HG03457 (cell line): ENCODE data around the gene SOX5.
"Not testable (repeated sequence)": the region's sequence is repeated elsewhere in the genome, so short reads cannot be mapped to it uniquely, and the experiment has no call there.

Experiments used
- ATAC-seq: cut with Tn5 transposase; IDR thresholded peaks from one replicate; pipeline ENCODE4 v1.9.1; 2021; ENCODE audit warnings: moderate number of reproducible peaks; ENCODE audit not compliant: unreplicated experiment

Gene SOX5

DNA sequence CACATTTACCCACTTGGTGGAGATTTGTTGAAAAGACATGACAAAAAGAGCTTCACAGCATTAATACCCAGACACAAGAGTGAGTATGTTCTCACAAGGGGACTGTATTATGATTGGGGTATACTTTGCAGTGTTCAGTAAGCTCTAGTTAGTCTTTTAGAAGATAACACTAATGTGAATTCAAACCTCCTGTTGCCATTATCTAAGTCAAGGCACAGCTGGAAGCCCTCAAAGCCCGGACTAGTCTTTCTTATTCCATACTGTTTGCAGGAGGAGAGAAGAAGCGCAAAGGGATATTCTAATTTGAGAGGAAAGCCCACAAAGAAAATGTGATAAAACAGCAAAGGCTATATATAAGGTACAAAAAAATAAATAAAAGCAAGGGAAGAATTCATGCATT, 445.9 kb downstream of the SOX5 start:
- no peak for ATAC-seq

DNA sequence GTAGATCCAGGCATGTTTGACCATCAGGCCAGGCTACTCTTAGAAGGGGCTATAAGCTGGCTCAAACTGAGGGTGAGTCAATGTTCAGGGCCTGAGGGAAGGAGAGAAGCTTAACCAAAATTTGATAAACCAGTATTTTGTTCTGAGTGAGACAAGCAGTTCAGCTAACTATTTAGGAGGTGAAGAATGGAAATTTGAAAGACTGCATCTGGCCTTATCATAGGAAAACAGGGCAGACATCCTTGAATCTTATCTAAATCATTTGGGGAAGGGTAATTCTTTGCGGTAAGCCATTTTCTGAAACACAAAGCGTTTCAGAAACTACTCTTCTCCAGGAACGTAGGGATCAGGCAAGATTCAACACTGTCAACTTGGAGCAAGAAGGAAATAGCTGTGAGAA, 447.2 kb downstream of the SOX5 start:
- no peak for ATAC-seq

DNA sequence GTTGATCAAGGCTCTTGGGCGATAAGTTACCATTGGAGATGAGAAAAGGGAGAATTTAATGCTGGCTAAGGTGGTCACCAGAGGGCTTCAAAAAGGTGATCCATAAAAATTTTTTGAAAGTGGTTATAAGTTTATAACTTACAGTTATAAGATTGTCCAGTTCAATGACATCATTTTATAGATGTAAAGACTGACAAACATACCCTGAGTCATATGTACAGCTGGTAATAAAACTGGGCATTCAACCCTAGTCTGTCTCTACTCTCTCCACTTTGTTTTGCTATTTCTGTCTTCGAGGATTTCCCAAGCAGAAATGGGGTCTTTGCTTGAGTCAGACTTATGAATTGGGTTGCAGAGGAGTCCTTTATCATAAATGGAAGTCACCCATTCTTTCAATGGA, 454.0 kb downstream of the SOX5 start:
- ATAC-seq, result no peak

DNA sequence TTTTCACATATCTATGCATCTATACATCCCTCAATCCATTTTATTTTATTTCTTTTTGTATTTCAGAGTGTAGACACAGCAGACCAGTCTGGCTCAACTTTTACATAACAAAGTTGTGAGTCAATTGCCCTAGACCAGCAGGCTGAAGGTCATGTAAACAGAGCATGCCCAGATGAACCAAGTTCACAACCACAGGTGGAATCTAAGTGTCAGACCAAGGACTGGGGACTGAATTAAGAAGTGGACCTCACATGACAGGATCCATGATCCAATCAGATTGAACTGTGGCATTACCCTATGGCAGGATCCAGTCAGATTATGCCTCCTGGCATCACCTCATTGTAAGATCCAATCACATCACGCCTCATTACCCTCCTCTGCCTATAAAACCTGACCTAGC, 455.8 kb downstream of the SOX5 start:
- ATAC-seq, result no peak

DNA sequence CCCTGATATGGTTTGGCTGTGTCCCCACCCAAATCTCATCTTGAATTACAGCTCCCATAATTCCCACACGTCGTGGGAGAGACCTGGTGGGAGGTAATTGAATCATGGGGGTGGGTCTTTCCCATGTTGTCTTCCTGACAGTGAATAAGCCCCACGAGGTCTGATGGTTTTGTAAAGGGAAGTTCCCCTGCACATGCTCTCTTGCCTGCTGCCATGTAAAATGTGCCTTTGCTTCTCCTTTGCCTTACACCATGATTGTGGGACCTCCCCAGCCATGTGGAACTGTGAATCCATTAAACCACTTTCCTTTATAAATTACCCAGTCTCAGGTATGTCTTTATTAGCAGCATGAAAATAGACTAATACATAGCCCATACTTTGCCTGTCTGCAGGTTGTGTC, 458.4 kb downstream of the SOX5 start:
- not testable (repeated sequence) for ATAC-seq

DNA sequence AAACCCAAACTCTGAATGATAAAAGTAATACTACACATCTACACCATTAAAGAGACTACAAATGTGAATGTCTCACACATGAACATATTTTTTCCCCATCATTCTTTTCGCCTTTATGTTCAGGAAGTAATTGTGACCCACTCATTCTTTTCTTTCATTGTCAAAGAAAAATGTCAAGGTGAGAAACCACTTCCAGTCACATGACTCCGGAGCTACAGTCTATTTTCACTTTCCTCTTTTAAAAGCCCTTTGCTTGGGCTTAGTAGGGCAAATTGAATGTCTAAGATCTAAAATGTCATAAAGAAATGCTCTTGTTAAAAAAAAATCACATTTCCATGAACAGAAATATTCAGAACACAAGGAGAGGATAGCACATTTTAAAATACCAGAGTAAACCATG, 461.3 kb downstream of the SOX5 start:
- no peak for ATAC-seq

DNA sequence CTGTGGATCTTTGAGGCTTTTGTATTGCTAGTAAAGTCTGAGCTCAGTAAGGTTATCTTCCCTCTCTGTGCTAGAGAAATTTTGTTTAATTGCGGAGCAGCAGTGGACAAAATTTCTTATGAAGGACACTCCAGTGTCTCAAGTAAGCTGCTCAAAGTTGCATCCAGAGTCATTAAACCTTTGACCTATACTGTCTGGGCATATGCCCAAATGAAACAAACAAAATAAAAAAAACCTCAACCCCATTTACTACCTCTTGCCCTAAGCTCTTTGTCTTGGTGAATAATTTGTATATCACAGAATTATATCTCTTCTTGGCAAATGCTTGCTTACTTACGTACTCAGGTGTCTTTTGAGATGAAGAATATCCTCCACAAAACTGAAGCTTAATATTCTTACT, 465.2 kb downstream of the SOX5 start:
- ATAC-seq, result no peak

DNA sequence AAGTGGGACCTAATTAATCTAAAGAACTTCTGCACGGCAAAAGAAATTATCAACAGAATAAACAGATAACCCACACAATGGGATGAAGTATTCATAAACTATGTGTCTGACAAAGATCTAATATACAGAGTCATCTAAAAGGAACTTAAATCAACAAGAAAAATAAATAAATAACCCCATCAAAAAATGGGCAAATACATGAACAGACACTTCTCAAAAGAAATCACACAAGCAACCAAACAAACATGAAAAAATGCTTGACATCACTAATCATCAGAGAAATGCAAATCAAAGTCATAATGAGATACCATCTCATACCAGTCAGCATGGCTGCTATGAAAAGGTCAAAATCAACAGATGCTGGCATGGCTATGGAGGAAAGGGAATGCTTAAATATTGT, 466.9 kb downstream of the SOX5 start:
- ATAC-seq, result no peak
